ENCODE measurements around the gene PTGER1. TPM values are rescaled to one million over a fixed set of nuclear protein-coding genes. Genes with fewer than 3 reads are reported as not detected.

PTGER1 gene
- total RNA-seq, 3 donors from 2014 or later: 0.48 to 1.3 TPM; not detected in 1

DNA sequence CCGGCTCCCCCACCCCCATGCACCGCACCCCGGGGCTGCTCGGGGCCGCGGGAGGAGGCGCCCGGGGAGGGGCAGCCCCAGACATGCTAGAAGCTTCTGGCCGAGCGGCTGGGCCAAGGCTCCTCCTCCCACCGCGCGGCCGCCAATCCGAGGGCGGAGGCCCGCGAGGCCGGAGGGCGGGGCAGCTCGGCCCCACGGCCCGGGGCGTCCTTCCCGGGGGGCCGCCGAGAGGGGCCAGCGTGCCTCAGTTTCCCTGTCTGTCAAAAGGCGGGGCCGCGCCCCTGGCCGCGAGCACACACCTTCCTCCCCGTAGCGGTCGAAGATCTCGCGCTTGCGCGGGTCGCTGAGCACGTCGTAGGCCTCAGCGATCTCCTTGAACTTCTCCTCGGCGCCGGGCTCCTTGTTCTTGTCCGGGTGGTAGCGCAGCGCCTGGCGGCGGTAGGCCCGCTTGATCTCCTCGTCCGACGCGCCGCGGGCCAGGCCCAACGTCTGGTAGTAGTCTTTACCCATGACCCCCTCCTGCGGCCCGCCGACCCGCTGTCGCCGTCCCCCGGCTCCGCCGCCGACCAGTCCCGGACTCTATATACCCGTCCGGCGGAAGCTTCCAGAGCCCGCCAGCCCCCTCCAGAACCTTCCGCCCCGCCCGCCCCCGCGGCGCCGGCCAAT, 42.8 kb upstream of the PTGER1 start, which contains the start of gene DNAJB1:
Gene DNAJB1, minus strand, starts transcription at position 558 of the 666 bp plus-strand sequence. Its CDS starts 48 bp downstream, at position 510.
- peak; percentile 97 for TF ChIP-seq POLR2A (IDR thresholded peaks at IDR 0.05)
- TF ChIP-seq, protein P1, sequence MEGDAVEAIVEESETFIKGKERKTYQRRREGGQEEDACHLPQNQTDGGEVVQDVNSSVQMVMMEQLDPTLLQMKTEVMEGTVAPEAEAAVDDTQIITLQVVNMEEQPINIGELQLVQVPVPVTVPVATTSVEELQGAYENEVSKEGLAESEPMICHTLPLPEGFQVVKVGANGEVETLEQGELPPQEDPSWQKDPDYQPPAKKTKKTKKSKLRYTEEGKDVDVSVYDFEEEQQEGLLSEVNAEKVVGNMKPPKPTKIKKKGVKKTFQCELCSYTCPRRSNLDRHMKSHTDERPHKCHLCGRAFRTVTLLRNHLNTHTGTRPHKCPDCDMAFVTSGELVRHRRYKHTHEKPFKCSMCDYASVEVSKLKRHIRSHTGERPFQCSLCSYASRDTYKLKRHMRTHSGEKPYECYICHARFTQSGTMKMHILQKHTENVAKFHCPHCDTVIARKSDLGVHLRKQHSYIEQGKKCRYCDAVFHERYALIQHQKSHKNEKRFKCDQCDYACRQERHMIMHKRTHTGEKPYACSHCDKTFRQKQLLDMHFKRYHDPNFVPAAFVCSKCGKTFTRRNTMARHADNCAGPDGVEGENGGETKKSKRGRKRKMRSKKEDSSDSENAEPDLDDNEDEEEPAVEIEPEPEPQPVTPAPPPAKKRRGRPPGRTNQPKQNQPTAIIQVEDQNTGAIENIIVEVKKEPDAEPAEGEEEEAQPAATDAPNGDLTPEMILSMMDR (IDR thresholded peaks at IDR 0.05): peak in 1 of 3 donors; percentile 12
- peak; percentile 94 to 95 (median 94) for TF ChIP-seq POLR2AphosphoS5 (IDR thresholded peaks at IDR 0.05)
- Histone ChIP-seq H3K4me1 (peaks cover 7 to 17% of the 10 kb centered on the region in 2 donors), H3K27ac (peak within 1 kb of the TSS; percentile 99 to 100), H3K27me3 (no peaks in the 10 kb centered on the region), H3K4me3 (peak within 1 kb of the TSS; percentile 83 to 92 (median 89)), H3K36me3 (peaks cover 5% of the 10 kb centered on the region), H3K9me3 (no peaks in the 10 kb centered on the region)
- DNase-seq (ENCODE audit: low spot score in 2 of 2): peak; percentile 73 to 76
- intact Hi-C loops (cut with DNase I; ENCODE audit: low total_unique reads): no loop called here

DNA sequence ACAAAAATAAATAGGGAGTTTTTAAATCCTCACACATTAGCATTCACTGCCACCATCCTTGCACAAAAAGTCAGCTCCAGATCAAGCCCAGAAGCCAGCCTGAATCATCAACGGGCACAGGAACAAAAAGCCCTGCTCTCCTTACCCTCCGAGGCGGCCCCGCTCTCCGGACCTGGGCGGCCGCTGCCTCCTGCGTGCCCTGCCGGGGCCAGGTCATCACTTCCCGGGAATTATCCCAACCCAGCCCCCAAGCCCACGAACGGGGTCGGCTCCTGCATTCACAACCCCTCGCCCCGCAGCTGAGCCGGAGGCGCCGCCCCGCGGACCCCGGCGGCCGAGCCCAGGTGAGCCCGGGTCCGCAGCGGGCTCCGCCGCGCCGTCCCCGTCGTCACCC, 42.3 kb upstream of the PTGER1 start:
- no peak for DNase-seq (ENCODE audit: low spot score in 2 of 2)
- Histone ChIP-seq H3K27me3 (no peaks in the 10 kb centered on the region), H3K9me3 (no peaks in the 10 kb centered on the region), H3K4me1 (peaks cover 7 to 17% of the 10 kb centered on the region in 2 donors), H3K36me3 (peaks cover 5% of the 10 kb centered on the region), H3K27ac (peak overlapping the region; percentile 99 to 100), H3K4me3 (peak overlapping the region; percentile 83 to 92 (median 89))
- TF ChIP-seq, protein P1 (IDR thresholded peaks at IDR 0.05): no peak
- intact Hi-C loops (cut with DNase I; ENCODE audit: low total_unique reads): no loop called here

DNA sequence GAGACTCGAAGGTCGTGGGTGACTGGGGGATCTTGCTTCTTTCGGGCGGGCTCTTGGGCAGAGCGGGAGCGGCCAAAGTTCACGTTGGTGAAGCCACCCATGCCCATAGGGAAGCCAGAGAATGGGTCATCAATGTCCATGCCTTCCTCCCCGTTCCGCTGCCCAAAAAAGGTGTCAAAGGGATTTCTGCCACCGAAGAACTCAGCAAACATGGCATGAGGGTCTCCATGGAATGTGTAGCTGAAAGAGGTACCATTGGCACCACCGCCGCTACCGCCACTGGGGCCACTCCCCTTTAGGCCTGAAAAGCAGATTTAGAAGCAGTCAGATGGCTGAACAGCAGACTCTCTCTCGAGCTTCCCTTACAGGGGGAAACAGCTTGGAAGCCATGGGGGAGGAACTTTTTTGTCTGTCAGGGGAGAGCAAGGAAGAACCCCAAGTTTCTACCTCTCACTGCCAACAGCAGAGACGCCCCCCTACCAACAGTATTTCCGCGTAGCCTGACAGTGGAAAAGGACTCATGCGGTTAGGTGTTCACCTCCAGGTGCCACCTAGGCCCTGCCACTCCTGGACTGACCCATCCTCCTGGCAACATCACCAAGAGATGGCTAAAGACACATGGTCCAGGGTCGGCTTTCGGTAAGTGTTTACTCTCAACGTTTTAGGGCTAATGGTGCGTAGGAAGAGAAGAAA, 41.7 kb upstream of the PTGER1 start:
- peak overlapping the region; percentile 99 to 100 for H3K27ac ChIP-seq
- intact Hi-C loops (cut with DNase I; ENCODE audit: low total_unique reads): no loop called here
- peaks cover 5% of the 10 kb centered on the region for H3K36me3 ChIP-seq
- DNase-seq (ENCODE audit: low spot score in 2 of 2): no peak
- TF ChIP-seq, protein P1 (IDR thresholded peaks at IDR 0.05): no peak
- peak in 2 of 3 donors; percentile 10 to 14 for TF ChIP-seq POLR2AphosphoS5 (IDR thresholded peaks at IDR 0.05)
- no peaks in the 10 kb centered on the region for H3K9me3 ChIP-seq
- peaks cover 7 to 17% of the 10 kb centered on the region in 2 donors for H3K4me1 ChIP-seq
- no peaks in the 10 kb centered on the region for H3K27me3 ChIP-seq
- peak overlapping the region; percentile 83 to 92 (median 89) for H3K4me3 ChIP-seq

DNA sequence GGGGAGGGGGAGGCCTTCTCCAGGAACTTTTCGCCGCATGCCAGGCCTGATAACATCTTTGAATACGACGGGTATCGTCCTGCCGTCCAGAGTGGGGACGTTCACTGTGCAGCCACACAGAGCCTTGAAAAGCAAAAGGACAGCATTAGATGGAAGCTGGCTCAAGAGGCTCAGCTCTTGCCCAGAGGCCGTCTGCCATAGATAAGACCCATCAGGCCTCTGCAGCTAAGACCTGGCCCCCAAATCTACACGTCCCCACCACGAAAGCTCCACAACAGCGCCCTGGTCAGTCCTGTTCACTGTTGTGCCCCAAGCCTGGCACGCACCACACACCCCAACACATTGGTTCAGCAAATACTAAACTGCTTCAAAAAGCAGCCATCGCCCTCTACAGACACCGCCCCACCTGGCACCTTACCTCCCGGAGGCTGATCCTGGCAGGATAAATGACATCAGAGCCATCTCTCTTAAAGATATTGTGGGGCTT, 40.9 kb upstream of the PTGER1 start:
- H3K4me3 ChIP-seq: peak overlapping the region; percentile 83 to 92 (median 89)
- no peaks in the 10 kb centered on the region for H3K27me3 ChIP-seq
- H3K27ac ChIP-seq: peak overlapping the region; percentile 99 to 100
- TF ChIP-seq POLR2AphosphoS5 (IDR thresholded peaks at IDR 0.05): no peak
- TF ChIP-seq, protein P1 (IDR thresholded peaks at IDR 0.05): no peak
- no peak for TF ChIP-seq POLR2A (IDR thresholded peaks at IDR 0.05)
- no peaks in the 10 kb centered on the region for H3K9me3 ChIP-seq
- H3K36me3 ChIP-seq: peaks cover 5% of the 10 kb centered on the region
- peaks cover 7 to 17% of the 10 kb centered on the region in 2 donors for H3K4me1 ChIP-seq
- no peak for DNase-seq (ENCODE audit: low spot score in 2 of 2)
- intact Hi-C loops (cut with DNase I; ENCODE audit: low total_unique reads): no loop called here

All from breast epithelium (tissue), 4 donors.